Measurements from ENCODE around the gene CACNA1I. TPM values are rescaled to one million over a fixed set of nuclear protein-coding genes. Genes with fewer than 3 reads are reported as not detected.

Gene CACNA1I
- total and polyA plus RNA-seq, 2 donors, result 0.52 to 0.68 TPM

DNA sequence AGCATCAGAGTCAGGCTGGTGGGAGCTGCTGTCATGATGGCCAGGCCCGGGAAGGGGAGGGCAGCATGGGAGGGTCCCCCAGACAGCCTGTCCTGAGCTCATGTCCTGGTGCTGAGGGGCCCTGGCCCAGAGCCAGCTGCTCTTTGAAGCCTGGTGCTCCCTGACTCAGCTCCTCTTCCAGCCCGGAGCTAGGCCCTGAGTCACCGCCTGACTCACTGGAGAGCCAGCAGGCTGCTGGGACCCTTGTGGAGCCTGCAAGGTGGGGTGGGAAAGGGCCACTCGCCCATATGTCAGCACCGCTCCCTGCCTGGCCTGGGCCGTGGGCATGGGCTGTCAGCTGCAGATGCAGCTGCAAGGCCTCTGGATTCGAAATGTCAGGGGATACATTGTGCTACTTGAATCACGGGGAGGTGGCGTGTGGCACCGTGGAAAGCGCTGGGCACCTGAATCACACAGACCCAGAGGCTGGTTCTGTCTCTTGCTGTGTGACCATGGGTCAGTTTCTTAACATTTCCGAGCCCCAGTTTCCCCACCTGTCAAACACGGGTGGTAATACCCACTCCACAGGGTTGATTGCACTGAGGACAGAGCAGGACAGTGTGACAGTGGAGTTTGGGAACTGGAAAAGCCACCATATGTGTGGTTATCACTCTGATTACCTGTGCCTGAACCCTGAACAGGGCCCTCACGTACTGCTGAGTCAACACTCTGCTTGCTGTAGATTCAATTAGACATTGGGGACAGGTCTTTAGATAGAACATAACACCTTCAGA, 4.4 kb downstream of the CACNA1I start:
- no peaks in the 10 kb centered on the region for H3K4me1 ChIP-seq (ENCODE audit: control insufficient read depth in 2 of 2, insufficient read depth in 2 of 2, low read length in 2 of 2)
- H3K27me3 ChIP-seq (ENCODE audit: control insufficient read depth in 2 of 2, insufficient read depth in 1 of 2, low read length in 1 of 2), result peaks cover 0 to 62% of the 10 kb centered on the region in 2 donors
- H3K9me3 ChIP-seq (ENCODE audit: control insufficient read depth in 2 of 2, insufficient read depth in 1 of 2, low read length in 1 of 2), result no peaks in the 10 kb centered on the region
- H3K4me3 ChIP-seq (ENCODE audit: low read length in 2 of 2), result no peak overlapping the region
- no peaks in the 10 kb centered on the region for H3K36me3 ChIP-seq (ENCODE audit: control insufficient read depth in 2 of 2, insufficient read depth in 2 of 2, low read length in 1 of 2)
- no peak overlapping the region for H3K27ac ChIP-seq (ENCODE audit: low read depth in 1 of 2, low read length in 1 of 2)
- WGBS, result 94% methylated on average over 14 of the region's 14 CpGs
- DNase-seq (ENCODE audit: low read depth in 6 of 9, low spot score in 9 of 9), result no peak

DNA sequence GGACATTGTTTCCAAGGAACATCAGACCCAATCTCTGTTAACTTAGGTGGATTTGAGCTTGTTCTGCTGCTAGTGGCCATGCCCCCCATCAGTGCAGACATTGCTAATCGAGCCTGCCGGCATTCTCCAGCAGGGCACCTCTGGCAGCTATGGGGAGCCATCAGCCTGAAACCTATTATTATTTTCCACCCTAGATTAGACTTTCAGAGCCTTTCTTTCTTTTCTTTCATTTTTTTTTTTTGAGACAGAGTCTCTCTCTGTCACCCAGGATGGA, 4.9 kb downstream of the CACNA1I start:
- H3K4me1 ChIP-seq (ENCODE audit: control insufficient read depth in 2 of 2, insufficient read depth in 2 of 2, low read length in 2 of 2), result no peaks in the 10 kb centered on the region
- H3K27me3 ChIP-seq (ENCODE audit: control insufficient read depth in 2 of 2, insufficient read depth in 1 of 2, low read length in 1 of 2), result peaks cover 0 to 67% of the 10 kb centered on the region in 2 donors
- no peak overlapping the region for H3K27ac ChIP-seq (ENCODE audit: low read depth in 1 of 2, low read length in 1 of 2)
- 97% methylated on average over 2 of the region's 2 CpGs for WGBS
- H3K4me3 ChIP-seq (ENCODE audit: low read length in 2 of 2), result no peak overlapping the region
- no peaks in the 10 kb centered on the region for H3K9me3 ChIP-seq (ENCODE audit: control insufficient read depth in 2 of 2, insufficient read depth in 1 of 2, low read length in 1 of 2)
- no peak for DNase-seq (ENCODE audit: low read depth in 6 of 9, low spot score in 9 of 9)
- H3K36me3 ChIP-seq (ENCODE audit: control insufficient read depth in 2 of 2, insufficient read depth in 2 of 2, low read length in 1 of 2), result no peaks in the 10 kb centered on the region

DNA sequence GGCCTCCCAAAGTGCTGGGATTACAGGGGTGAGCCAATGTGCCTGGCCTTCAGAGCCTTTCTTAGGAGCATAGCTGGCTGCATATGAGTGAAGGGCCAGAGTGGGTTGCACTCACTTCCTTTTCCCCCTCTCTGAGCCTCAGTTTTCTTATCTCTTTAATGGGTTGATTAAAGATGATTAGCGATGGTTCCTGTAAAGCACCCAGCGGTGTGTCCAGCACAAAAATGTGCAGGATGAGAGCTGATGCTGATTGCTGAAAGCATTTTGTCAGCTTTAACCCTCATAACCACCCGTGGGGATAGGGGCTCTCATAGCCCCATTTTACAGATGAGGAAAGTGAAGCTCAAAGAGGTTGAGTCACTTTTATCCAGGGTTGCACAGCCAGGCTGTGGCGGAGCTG, 5.5 kb downstream of the CACNA1I start:
- Histone ChIP-seq H3K4me3 (ENCODE audit: low read length in 2 of 2) (no peak overlapping the region), H3K27ac (ENCODE audit: low read depth in 1 of 2, low read length in 1 of 2) (no peak overlapping the region), H3K4me1 (ENCODE audit: control insufficient read depth in 2 of 2, insufficient read depth in 2 of 2, low read length in 2 of 2) (no peaks in the 10 kb centered on the region), H3K27me3 (ENCODE audit: control insufficient read depth in 2 of 2, insufficient read depth in 1 of 2, low read length in 1 of 2) (peaks cover 0 to 72% of the 10 kb centered on the region in 2 donors), H3K36me3 (ENCODE audit: control insufficient read depth in 2 of 2, insufficient read depth in 2 of 2, low read length in 1 of 2) (no peaks in the 10 kb centered on the region), H3K9me3 (ENCODE audit: control insufficient read depth in 2 of 2, insufficient read depth in 1 of 2, low read length in 1 of 2) (no peaks in the 10 kb centered on the region)
- DNase-seq (ENCODE audit: low read depth in 6 of 9, low spot score in 9 of 9), result no peak
- 91% methylated on average over 4 of the region's 4 CpGs for WGBS

DNA sequence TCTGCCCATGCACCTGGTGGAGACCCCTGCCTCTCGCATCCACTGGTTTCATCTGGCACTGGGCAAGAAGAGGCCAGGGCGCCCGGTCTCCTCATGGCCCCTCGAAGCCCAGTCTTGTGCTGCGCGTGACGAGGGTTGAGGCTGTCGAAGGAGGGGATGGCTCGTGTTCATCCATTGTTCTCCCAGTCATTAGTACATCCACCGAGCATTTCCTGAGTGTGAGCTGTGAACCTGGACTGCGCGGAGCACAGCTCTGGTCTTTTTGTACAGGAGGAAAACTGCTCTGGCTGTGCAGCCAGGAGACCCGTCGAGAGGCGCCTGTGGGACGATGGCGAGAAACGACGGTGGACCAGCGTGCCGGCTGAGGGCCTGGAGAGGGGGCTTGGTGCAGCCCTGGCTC, 6.8 kb downstream of the CACNA1I start:
- H3K9me3 ChIP-seq (ENCODE audit: control insufficient read depth in 2 of 2, insufficient read depth in 1 of 2, low read length in 1 of 2), result no peaks in the 10 kb centered on the region
- no peak for DNase-seq (ENCODE audit: low read depth in 6 of 9, low spot score in 9 of 9)
- H3K36me3 ChIP-seq (ENCODE audit: control insufficient read depth in 2 of 2, insufficient read depth in 2 of 2, low read length in 1 of 2), result no peaks in the 10 kb centered on the region
- no peaks in the 10 kb centered on the region for H3K4me1 ChIP-seq (ENCODE audit: control insufficient read depth in 2 of 2, insufficient read depth in 2 of 2, low read length in 2 of 2)
- no peak overlapping the region for H3K4me3 ChIP-seq (ENCODE audit: low read length in 2 of 2)
- 72% methylated on average over 21 of the region's 21 CpGs for WGBS
- peaks cover 0 to 68% of the 10 kb centered on the region in 2 donors for H3K27me3 ChIP-seq (ENCODE audit: control insufficient read depth in 2 of 2, insufficient read depth in 1 of 2, low read length in 1 of 2)
- no peak overlapping the region for H3K27ac ChIP-seq (ENCODE audit: low read depth in 1 of 2, low read length in 1 of 2)

DNA sequence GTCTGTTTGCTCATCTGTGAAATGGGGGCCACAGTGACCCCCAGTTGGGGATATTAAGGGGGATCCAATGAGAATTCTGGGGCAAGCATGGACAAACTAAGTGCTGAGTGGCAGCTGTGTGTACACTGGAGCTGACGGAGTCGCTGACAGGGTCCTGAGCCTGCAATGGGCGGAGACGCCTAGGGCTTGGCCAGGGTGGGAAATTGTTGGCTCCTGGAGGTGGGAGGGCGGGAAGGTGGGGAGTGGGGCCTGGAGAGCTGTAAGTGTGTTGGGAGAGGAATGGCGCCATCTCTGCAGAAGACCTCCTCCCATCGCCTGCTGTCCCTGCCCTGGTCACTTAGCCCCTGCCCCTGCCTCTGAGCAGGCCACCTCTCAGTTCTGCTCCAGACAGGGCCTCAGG, 7.3 kb downstream of the CACNA1I start:
- Histone ChIP-seq H3K27ac (ENCODE audit: low read depth in 1 of 2, low read length in 1 of 2) (no peak overlapping the region), H3K9me3 (ENCODE audit: control insufficient read depth in 2 of 2, insufficient read depth in 1 of 2, low read length in 1 of 2) (no peaks in the 10 kb centered on the region), H3K36me3 (ENCODE audit: control insufficient read depth in 2 of 2, insufficient read depth in 2 of 2, low read length in 1 of 2) (no peaks in the 10 kb centered on the region), H3K27me3 (ENCODE audit: control insufficient read depth in 2 of 2, insufficient read depth in 1 of 2, low read length in 1 of 2) (peaks cover 0 to 67% of the 10 kb centered on the region in 2 donors), H3K4me1 (ENCODE audit: control insufficient read depth in 2 of 2, insufficient read depth in 2 of 2, low read length in 2 of 2) (no peaks in the 10 kb centered on the region), H3K4me3 (ENCODE audit: low read length in 2 of 2) (no peak overlapping the region)
- DNase-seq (ENCODE audit: low read depth in 6 of 9, low spot score in 9 of 9), result no peak
- 96% methylated on average over 7 of the region's 7 CpGs for WGBS

DNA sequence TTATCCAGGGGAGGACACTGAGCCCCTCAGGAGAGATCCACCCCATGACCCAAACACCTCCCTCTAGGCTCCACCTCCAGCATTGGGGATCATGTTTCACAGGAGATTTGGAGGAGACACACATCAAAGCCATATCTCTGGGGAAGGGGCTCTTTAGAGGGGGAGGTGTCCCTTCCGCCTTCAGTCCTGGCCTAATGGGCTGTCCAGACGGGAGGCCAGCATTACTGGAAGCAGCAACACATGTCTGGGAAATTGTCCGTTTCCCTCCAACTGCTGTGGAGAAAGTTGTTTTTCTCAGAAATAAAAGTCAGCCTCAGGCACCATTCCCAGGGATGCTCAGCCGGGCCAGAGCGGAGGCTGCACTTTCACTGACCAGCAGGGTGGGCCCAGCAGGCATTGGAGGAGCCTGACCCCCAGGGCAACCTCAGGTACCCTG, 9.5 kb downstream of the CACNA1I start:
- Histone ChIP-seq H3K27me3 (ENCODE audit: control insufficient read depth in 2 of 2, insufficient read depth in 1 of 2, low read length in 1 of 2) (peaks cover 0 to 61% of the 10 kb centered on the region in 2 donors), H3K4me3 (ENCODE audit: low read length in 2 of 2) (no peak overlapping the region), H3K27ac (ENCODE audit: low read depth in 1 of 2, low read length in 1 of 2) (no peak overlapping the region), H3K36me3 (ENCODE audit: control insufficient read depth in 2 of 2, insufficient read depth in 2 of 2, low read length in 1 of 2) (no peaks in the 10 kb centered on the region), H3K4me1 (ENCODE audit: control insufficient read depth in 2 of 2, insufficient read depth in 2 of 2, low read length in 2 of 2) (no peaks in the 10 kb centered on the region), H3K9me3 (ENCODE audit: control insufficient read depth in 2 of 2, insufficient read depth in 1 of 2, low read length in 1 of 2) (no peaks in the 10 kb centered on the region)
- WGBS, result 76% methylated on average over 5 of the region's 5 CpGs
- no peak for DNase-seq (ENCODE audit: low read depth in 6 of 9, low spot score in 9 of 9)

DNA sequence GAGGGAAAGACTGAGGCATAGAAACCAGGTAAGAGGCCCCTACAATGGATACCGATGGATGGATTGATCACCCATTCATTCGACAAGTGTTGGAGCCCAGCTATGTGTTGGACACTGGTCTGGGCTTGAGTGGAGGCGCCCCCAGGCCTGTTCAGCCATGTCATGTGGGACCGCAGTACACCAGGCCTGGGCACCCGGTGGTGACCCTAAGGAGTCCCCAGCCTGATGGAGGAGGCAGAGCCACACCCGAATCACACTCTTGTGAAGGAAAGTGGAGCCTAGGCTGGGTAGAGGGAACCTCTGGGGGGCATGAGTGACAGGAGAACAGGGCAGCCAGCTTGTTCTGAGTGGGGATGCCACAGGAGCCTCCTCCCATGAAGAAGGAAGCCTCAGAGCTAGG, 10.2 kb downstream of the CACNA1I start:
- DNase-seq (ENCODE audit: low read depth in 6 of 9, low spot score in 9 of 9), result no peak
- 97% methylated on average over 6 of the region's 6 CpGs for WGBS
- Histone ChIP-seq H3K4me1 (ENCODE audit: control insufficient read depth in 2 of 2, insufficient read depth in 2 of 2, low read length in 2 of 2) (no peaks in the 10 kb centered on the region), H3K36me3 (ENCODE audit: control insufficient read depth in 2 of 2, insufficient read depth in 2 of 2, low read length in 1 of 2) (no peaks in the 10 kb centered on the region), H3K27me3 (ENCODE audit: control insufficient read depth in 2 of 2, insufficient read depth in 1 of 2, low read length in 1 of 2) (peaks cover 0 to 55% of the 10 kb centered on the region in 2 donors), H3K4me3 (ENCODE audit: low read length in 2 of 2) (no peak overlapping the region), H3K27ac (ENCODE audit: low read depth in 1 of 2, low read length in 1 of 2) (no peak overlapping the region), H3K9me3 (ENCODE audit: control insufficient read depth in 2 of 2, insufficient read depth in 1 of 2, low read length in 1 of 2) (no peaks in the 10 kb centered on the region)

DNA sequence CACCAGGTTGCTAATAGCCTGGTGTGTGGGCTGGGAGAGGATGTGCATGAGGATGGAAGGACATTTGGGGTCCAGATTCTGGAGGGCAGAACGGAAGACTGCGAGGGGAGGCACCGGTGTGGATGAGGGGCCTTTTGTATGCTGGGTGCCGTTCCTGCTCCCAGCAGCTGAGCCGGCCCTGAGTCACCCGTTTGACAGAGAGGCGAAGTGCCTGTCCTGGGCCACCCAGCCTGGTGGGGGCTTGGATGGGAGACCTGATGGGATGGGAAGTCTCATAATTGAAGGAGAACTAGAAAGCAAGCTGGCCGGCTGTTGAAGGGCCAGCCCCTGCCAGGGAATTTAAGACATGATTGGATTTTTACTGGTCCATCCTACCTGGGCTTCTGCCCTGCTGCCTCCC, 10.8 kb downstream of the CACNA1I start:
- peaks cover 0 to 50% of the 10 kb centered on the region in 2 donors for H3K27me3 ChIP-seq (ENCODE audit: control insufficient read depth in 2 of 2, insufficient read depth in 1 of 2, low read length in 1 of 2)
- no peaks in the 10 kb centered on the region for H3K36me3 ChIP-seq (ENCODE audit: control insufficient read depth in 2 of 2, insufficient read depth in 2 of 2, low read length in 1 of 2)
- no peak overlapping the region for H3K27ac ChIP-seq (ENCODE audit: low read depth in 1 of 2, low read length in 1 of 2)
- DNase-seq (ENCODE audit: low read depth in 6 of 9, low spot score in 9 of 9), result no peak
- no peak overlapping the region for H3K4me3 ChIP-seq (ENCODE audit: low read length in 2 of 2)
- WGBS, result 94% methylated on average over 8 of the region's 8 CpGs
- H3K4me1 ChIP-seq (ENCODE audit: control insufficient read depth in 2 of 2, insufficient read depth in 2 of 2, low read length in 2 of 2), result no peaks in the 10 kb centered on the region
- H3K9me3 ChIP-seq (ENCODE audit: control insufficient read depth in 2 of 2, insufficient read depth in 1 of 2, low read length in 1 of 2), result no peaks in the 10 kb centered on the region

DNA sequence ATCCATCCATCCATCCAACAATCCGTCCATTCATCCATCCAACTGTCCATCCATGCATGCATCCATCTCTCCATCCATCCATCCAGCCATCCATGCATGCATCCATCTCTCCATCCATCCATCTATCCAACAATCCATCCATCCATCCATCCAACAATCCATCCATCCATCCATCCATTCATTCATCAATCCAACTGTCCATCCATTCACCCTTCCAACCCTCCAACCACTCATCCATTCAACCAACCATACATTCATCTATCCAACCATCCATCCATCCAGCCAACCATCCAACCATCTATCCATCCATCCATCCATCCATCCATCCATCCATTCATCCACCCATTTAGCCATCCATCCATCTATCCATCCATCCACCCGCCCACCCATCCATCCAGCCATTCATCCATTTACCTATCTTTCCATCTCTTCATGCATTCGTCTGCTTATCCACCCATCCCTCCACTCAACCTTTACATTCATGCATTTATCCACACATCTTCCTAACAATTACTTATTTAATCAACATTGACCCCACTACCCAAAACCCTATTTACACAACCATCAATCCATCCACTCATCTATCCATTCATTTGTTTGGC, 12.6 kb downstream of the CACNA1I start:
- DNase-seq (ENCODE audit: low read depth in 6 of 9, low spot score in 9 of 9), result no peak
- Histone ChIP-seq H3K4me1 (ENCODE audit: control insufficient read depth in 2 of 2, insufficient read depth in 2 of 2, low read length in 2 of 2) (no peaks in the 10 kb centered on the region), H3K4me3 (ENCODE audit: low read length in 2 of 2) (no peak overlapping the region), H3K27ac (ENCODE audit: low read depth in 1 of 2, low read length in 1 of 2) (no peak overlapping the region), H3K36me3 (ENCODE audit: control insufficient read depth in 2 of 2, insufficient read depth in 2 of 2, low read length in 1 of 2) (no peaks in the 10 kb centered on the region), H3K27me3 (ENCODE audit: control insufficient read depth in 2 of 2, insufficient read depth in 1 of 2, low read length in 1 of 2) (peaks cover 0 to 38% of the 10 kb centered on the region in 2 donors), H3K9me3 (ENCODE audit: control insufficient read depth in 2 of 2, insufficient read depth in 1 of 2, low read length in 1 of 2) (no peaks in the 10 kb centered on the region)
- WGBS, result 59% methylated on average over 3 of the region's 3 CpGs

All from thymus (tissue), 11 donors.